Keratinocyte (primary cell): Measurements from ENCODE around the gene TUBGCP4.

Experiments
- CTCF ChIP-seq, 3 experiments: IDR thresholded peaks in 1 of 3; conservative IDR thresholded peaks in 1 of 3; optimal IDR thresholded peaks in 1 of 3; 2 replicates in 2 of 3; 3 replicates in 1 of 3; pipeline versions ENCODE3 to v1.5.1; 2011; ENCODE audit warnings: low read length in 3 of 3, mild to moderate bottlenecking in 3 of 3, moderate library complexity in 2 of 3, control low read depth in 1 of 3, inconsistent platforms in 1 of 3; ENCODE audit not compliant: insufficient read depth in 2 of 3; ENCODE audit errors: extremely low read depth in 1 of 3
- EZH2 ChIP-seq: IDR thresholded peaks from one replicate; pipeline ENCODE4 v1.6.1; 2012; ENCODE audit warnings: inconsistent platforms, mild to moderate bottlenecking, low read length, moderate library complexity

GRCh38 chr15:43329217-43329959 is 41.5 kb upstream of the TUBGCP4 start:
- TF ChIP-seq CTCF (optimal IDR thresholded peaks at IDR 0.05 in 1 of 3, IDR thresholded peaks at IDR 0.05 in 1 of 3, conservative IDR thresholded peaks at IDR 0.05 in 1 of 3; ENCODE audit: extremely low read depth in 1 of 3, insufficient read depth in 2 of 3, low read length in 3 of 3) (no peak), EZH2 (no peak)
